NB4 (cell line): Measurements from ENCODE around the gene MRPL22.

Source experiments
- POLR2A ChIP-seq: IDR thresholded peaks from 2 replicates; pipeline ENCODE4 v1.6.1; 2011; ENCODE audit warnings: mild to moderate bottlenecking; ENCODE audit not compliant: insufficient read length; ENCODE audit errors: extremely low read depth
- TF ChIP-seq, protein P1 (sequence below): IDR thresholded peaks from one replicate; pipeline ENCODE4 v1.5.1; 2012; ENCODE audit warnings: low read depth, low read length
- TF ChIP-seq, protein P2 (sequence below): IDR thresholded peaks from 2 replicates; pipeline ENCODE4 v1.6.1; 2011; ENCODE audit warnings: low read depth, low read length

DNA sequence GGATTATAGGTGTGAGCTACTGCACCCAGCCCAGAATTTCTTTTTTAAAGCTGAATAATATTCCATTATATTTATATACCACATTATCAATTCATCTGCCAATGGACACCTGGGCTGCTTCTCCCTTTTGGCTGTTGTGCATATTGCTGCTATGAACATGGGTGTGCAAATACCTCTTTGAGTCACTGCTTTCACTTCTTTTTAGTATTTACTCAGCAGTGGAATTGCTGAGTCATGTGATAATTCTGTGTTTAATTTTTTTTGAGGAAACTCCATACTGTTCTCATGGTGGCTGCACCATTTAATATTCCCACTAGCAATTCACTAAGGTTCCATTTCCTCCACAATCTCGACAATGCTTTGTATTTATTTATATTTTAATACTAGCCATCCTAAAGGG, 36.5 kb downstream of the MRPL22 start:
- TF ChIP-seq, protein P1, sequence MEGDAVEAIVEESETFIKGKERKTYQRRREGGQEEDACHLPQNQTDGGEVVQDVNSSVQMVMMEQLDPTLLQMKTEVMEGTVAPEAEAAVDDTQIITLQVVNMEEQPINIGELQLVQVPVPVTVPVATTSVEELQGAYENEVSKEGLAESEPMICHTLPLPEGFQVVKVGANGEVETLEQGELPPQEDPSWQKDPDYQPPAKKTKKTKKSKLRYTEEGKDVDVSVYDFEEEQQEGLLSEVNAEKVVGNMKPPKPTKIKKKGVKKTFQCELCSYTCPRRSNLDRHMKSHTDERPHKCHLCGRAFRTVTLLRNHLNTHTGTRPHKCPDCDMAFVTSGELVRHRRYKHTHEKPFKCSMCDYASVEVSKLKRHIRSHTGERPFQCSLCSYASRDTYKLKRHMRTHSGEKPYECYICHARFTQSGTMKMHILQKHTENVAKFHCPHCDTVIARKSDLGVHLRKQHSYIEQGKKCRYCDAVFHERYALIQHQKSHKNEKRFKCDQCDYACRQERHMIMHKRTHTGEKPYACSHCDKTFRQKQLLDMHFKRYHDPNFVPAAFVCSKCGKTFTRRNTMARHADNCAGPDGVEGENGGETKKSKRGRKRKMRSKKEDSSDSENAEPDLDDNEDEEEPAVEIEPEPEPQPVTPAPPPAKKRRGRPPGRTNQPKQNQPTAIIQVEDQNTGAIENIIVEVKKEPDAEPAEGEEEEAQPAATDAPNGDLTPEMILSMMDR = no peak
- TF ChIP-seq POLR2A = no peak
- TF ChIP-seq, protein P2, sequence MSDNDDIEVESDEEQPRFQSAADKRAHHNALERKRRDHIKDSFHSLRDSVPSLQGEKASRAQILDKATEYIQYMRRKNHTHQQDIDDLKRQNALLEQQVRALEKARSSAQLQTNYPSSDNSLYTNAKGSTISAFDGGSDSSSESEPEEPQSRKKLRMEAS = no peak
